Measurements from ENCODE around the gene WASL. TPM values are rescaled to one million over a fixed set of nuclear protein-coding genes. Genes with fewer than 3 reads are reported as not detected.

WASL gene
- total RNA-seq, 1 experiment from 2014 or later = 33.2 TPM

GRCh38 chr7:123771846-123772245, 23.0 kb upstream of the WASL start:
- intact Hi-C loops (cut with micrococcal nuclease; ENCODE audit: unreplicated experiment) = no loop called here
- no peaks in the 10 kb centered on the region for H3K27me3 Mint-ChIP-seq (ENCODE audit: unreplicated experiment)
- H3K9me3 Mint-ChIP-seq (ENCODE audit: low read depth, unreplicated experiment) = no peaks in the 10 kb centered on the region
- H3K36me3 Mint-ChIP-seq (ENCODE audit: insufficient read depth, unreplicated experiment) = no peaks in the 10 kb centered on the region
- BruUV-seq (replicated peaks) = no TSS peak
- H3K27ac Mint-ChIP-seq (ENCODE audit: unreplicated experiment) = no peak overlapping the region
- no peak overlapping the region for H3K4me3 Mint-ChIP-seq (ENCODE audit: low read depth, unreplicated experiment)
- CTCF ChIA-PET = interaction anchor here (1.9 to 3.3 kb wide), 2 partner anchors 22 to 27 kb away, joined by 6 to 16 read pairs; partner anchors contain the start of gene WASL
- no peak for TF ChIP-seq CTCF (IDR thresholded peaks at IDR 0.05; ENCODE audit: unreplicated experiment)
- no peak for DNase-seq
- H3K4me1 Mint-ChIP-seq (ENCODE audit: low read depth, unreplicated experiment) = peaks cover 66% of the 10 kb centered on the region

DNA sequence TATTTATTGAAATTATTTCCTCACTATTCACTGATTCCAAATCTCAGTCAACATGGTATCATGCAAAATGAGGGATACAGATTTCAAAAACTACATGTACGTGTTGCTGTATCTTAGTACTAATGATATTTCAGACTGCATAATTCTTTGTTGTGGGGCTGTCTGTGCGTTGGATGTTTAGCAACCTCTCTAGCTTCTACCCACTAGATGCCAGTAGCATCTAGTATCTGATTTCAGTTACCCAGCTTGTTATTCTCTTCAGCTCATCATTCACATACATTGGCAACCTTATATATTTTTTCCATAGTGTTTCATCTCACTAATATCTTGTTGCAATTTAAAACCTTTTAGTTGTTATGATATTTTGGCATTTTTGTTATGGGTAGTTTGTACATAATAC, 22.5 kb upstream of the WASL start:
- DNase-seq = no peak
- no peaks in the 10 kb centered on the region for H3K36me3 Mint-ChIP-seq (ENCODE audit: insufficient read depth, unreplicated experiment)
- CTCF ChIA-PET = interaction anchor here (1.9 to 3.3 kb wide), 2 partner anchors 22 to 27 kb away, joined by 6 to 16 read pairs; partner anchors contain the start of gene WASL
- no TSS peak for BruUV-seq (replicated peaks)
- intact Hi-C loops (cut with micrococcal nuclease; ENCODE audit: unreplicated experiment) = no loop called here
- H3K4me1 Mint-ChIP-seq (ENCODE audit: low read depth, unreplicated experiment) = peaks cover 66% of the 10 kb centered on the region
- no peak overlapping the region for H3K4me3 Mint-ChIP-seq (ENCODE audit: low read depth, unreplicated experiment)
- no peaks in the 10 kb centered on the region for H3K27me3 Mint-ChIP-seq (ENCODE audit: unreplicated experiment)
- no peak for TF ChIP-seq CTCF (IDR thresholded peaks at IDR 0.05; ENCODE audit: unreplicated experiment)
- no peaks in the 10 kb centered on the region for H3K9me3 Mint-ChIP-seq (ENCODE audit: low read depth, unreplicated experiment)
- no peak overlapping the region for H3K27ac Mint-ChIP-seq (ENCODE audit: unreplicated experiment)

- no peak for TF ChIP-seq CTCF (IDR thresholded peaks at IDR 0.05; ENCODE audit: unreplicated experiment)
- DNase-seq = peak; percentile 24
- Mint-ChIP-seq H3K27me3 (ENCODE audit: unreplicated experiment) (no peaks in the 10 kb centered on the region), H3K4me3 (ENCODE audit: low read depth, unreplicated experiment) (no peak overlapping the region), H3K27ac (ENCODE audit: unreplicated experiment) (peak overlapping the region; percentile 45), H3K9me3 (ENCODE audit: low read depth, unreplicated experiment) (no peaks in the 10 kb centered on the region), H3K4me1 (ENCODE audit: low read depth, unreplicated experiment) (peaks cover 58% of the 10 kb centered on the region), H3K36me3 (ENCODE audit: insufficient read depth, unreplicated experiment) (no peaks in the 10 kb centered on the region)
- CTCF ChIA-PET = interaction anchor here (0.7 to 3.3 kb wide), 5 partner anchors 12 to 527 kb away, joined by 3 to 16 read pairs (median 5); partner anchors contain the start of gene WASL
- intact Hi-C loops (cut with micrococcal nuclease; ENCODE audit: unreplicated experiment) = no loop called here
- BruUV-seq (replicated peaks) = no TSS peak
These were observed 21.6 kb upstream of the WASL start for GRCh38 chr7:123770378-123770777.

DNA sequence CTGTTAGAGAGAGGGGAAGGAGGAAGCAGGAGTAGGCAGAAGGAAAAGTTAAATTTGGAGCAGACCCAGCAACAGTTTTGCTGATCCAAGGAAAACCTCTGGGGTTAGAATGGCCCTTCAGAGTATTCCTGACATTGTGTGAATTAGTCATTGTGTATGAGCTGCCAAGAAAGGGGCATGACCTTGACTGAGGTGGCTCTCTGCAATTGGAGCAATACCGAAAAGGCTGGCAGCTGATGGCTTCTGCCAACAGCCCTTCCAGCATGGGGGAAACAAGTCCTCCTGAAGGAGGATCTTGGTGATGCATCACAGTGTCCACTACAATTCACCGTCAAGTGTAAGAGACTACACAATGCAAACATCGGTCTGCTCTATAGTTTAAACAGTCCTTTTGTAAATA, 20.6 kb upstream of the WASL start:
- peak; percentile 72 for DNase-seq
- H3K36me3 Mint-ChIP-seq (ENCODE audit: insufficient read depth, unreplicated experiment) = no peaks in the 10 kb centered on the region
- TF ChIP-seq CTCF (IDR thresholded peaks at IDR 0.05; ENCODE audit: unreplicated experiment) = no peak
- H3K4me3 Mint-ChIP-seq (ENCODE audit: low read depth, unreplicated experiment) = peak overlapping the region; percentile 9
- H3K27ac Mint-ChIP-seq (ENCODE audit: unreplicated experiment) = peak overlapping the region; percentile 5
- BruUV-seq (replicated peaks) = no TSS peak
- no peaks in the 10 kb centered on the region for H3K9me3 Mint-ChIP-seq (ENCODE audit: low read depth, unreplicated experiment)
- intact Hi-C loops (cut with micrococcal nuclease; ENCODE audit: unreplicated experiment) = no loop called here
- no peaks in the 10 kb centered on the region for H3K27me3 Mint-ChIP-seq (ENCODE audit: unreplicated experiment)
- CTCF ChIA-PET = interaction anchor here (0.7 to 3.3 kb wide), 5 partner anchors 12 to 68 kb away, joined by 3 to 16 read pairs (median 5); partner anchors contain the start of gene WASL
- H3K4me1 Mint-ChIP-seq (ENCODE audit: low read depth, unreplicated experiment) = peaks cover 50% of the 10 kb centered on the region

All from Calu3 (cell line).